NAMALWA (cell line): ENCODE measurements around the gene SGCE.

Experiments used
- DNase-seq: peaks from one replicate; pipeline ENCODE4 v3.0.0-alpha.2; 2015; ENCODE audit warnings: low spot score

Gene SGCE

DNA sequence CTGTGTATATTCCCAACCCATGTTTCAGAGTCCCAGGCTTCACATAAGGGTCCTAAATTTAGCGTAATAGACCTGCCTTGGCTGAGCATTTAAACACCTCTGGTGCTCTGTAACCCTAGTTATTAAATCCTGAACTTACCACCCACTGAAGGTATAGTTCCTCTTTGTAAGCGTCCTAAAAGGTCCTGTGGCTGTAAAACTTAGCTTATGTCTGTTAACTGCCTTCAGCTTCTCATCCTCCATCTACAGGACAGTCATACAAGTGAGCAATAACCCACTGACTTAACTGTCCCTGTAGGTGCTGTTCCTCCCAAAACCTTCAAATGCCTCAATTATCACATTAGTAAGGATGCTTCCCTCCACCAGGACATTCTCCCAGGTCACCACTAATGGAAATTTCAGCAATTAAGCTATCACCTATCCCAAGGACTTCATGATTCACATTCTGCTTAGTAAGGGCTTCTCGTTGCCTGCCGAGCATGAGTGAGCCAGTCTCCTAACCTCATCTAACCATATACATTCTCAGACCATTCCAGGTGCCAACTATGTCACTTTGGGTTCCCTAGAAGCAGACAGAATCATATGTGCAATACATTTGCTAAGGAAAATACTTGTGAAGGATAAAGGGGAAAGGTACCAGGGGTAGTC, 90.6 kb downstream of the SGCE start:
- DNase-seq = no peak

DNA sequence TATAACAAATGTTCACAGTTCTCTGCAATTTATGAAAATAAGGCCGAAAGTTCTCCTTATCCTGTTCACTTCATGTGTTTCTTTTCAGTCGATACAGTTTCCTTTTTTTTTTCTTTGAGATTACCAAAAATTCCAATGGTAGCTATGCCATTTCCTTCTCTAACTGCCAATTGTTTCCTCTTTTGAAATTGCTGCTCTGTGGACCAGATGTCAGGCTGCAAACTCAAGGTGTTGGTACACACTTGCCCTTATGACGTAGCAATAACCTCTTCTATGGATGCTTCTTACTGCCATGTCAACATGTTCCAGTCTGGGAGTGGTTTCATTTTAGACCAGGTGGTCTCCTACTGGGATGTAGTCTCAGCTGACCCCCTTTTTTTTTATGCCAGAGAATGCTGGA, 93.4 kb downstream of the SGCE start:
- no peak for DNase-seq

GRCh38 chr7:94561841-94562514, 94.0 kb downstream of the SGCE start:
- DNase-seq = no peak

GRCh38 chr7:94559972-94560371, 96.0 kb downstream of the SGCE start:
- no peak for DNase-seq

DNA sequence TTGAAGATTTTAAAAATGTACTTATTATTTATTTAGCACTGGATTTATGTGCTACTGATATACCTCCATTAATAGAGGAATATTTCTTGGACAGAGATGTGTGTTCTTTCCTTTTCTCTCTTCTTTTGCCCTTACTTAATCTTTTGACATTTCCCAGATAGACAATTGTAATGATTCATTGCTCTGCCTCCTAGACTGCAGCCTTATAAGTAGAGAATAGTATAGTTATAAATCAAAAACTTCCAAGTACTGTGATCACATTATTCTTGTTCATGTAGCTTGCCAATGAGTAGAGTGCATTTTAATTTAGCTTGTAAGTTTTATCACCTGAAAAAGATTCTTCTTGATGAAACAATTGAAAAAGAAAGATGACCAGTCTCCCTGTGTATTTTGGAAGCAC, 98.7 kb downstream of the SGCE start:
- DNase-seq = no peak

- peak; percentile 89 for DNase-seq
Measured at GRCh38 chr7:94556028-94556427, 99.9 kb downstream of the SGCE start.

DNA sequence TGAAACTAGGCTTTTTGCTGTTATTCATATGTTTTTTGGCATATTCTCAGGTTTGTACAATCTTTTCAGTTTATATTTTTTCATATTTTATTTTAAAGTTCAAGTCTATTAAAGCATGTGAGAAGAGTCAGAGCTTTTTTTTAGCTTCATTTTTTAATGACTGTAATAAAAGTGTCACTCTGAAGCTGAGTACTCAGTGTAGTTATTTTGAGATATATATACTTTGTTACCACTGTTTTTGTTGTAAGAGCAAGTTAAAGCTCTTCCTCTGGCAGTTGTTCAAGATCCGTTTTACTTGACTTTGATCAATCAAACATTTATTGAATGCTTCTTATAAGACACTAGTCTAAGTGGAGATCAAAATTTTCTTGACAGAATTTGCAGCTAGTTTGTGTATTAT, 108.8 kb downstream of the SGCE start:
- DNase-seq = no peak

- DNase-seq = no peak
Measured at GRCh38 chr7:94540428-94540827, 115.5 kb downstream of the SGCE start.
